GM18508 (cell line): ENCODE results near the gene DDN.

Experiments
- ATAC-seq: cut with Tn5 transposase; IDR thresholded peaks from one replicate; pipeline ENCODE4 v1.9.1; 2021; ENCODE audit warnings: moderate number of reproducible peaks; ENCODE audit not compliant: insufficient read depth, unreplicated experiment

DDN gene

DNA sequence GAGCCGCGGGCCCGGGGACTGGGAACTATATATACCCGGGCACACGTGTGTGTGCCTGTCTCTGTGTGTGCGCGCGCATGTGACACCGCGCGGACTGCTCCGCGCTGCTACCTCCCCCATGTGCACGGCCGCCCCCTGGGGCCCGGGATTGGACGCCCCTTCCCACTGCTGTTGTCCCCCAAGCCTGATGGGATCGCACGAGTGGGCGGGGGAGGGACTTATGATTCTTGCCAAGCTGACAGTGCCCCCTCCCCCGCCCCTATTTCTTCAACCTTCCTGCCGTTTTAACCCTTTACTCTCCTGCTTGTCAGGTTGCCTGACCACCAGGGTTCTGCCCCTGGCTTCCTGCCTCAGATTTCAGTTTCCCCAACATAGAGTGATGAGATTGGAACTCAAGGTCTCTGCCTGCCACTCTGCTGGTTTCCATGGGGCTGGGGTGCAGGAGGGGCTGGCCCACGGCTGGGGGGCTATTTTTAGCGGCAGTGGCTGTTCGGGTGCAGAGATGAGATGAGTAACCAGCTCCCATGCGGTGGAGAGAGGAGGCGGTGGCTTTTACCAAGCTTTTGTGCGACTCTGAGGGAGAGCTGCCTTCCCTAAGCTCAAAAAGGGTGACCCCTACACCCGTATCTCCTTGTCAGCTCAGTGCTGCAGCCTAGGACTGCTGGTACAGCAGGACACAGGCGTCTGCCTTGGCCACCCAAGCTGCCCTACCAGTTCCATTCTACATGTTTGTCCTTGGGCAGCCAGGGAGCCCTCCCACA is at the start of gene DDN:
Gene DDN (minus strand): TSS at position 5 of the 761 bp plus-strand sequence. CDS start 88 bp downstream, outside the sequence.
- ATAC-seq = no peak

- ATAC-seq = no peak
Measured at GRCh38 chr12:49048953-49049352, 49.8 kb upstream of the DDN start.

DNA sequence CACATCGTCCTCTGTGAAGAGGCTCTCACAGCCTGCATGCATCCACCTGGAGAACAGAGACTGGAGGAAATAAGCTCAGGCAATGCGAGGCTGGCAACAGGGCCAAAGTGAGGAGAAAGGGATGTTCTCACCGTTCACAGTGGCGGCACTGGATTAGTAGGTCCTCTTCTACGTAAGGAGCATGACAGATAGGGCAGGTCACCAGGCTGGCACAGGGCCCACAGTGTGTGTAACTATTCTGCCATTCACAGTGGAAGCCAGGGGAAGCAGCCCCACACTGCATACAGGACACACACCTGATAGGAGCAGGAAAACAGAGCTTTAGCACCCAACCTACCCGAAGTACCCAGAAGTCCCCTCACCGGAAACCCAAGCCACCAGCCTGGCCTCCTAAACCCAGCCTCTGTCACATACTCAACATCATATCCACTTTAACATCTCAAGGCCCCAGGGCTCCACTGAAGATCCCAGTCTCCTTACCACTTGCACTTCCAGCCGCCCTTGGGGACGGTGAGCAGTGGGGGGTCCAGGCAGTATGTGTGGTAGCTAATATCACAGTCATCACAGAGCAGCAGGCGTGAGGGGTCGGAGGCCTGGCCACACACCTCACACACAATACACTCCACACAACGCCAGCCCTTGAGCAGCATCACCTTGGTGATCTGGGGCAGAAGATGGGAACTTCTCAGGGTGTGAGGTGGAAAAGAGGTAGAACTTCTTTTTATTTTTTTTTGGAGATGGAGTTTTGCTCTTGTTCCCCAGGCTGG is 47.1 kb upstream of the DDN start:
- ATAC-seq = no peak

GRCh38 chr12:49044660-49045059 is 45.5 kb upstream of the DDN start:
- no peak for ATAC-seq

- ATAC-seq = no peak
Measured at GRCh38 chr12:49043856-49044258, 44.7 kb upstream of the DDN start.

- ATAC-seq = no peak
Measured at GRCh38 chr12:49043241-49043640, 44.1 kb upstream of the DDN start.

DNA sequence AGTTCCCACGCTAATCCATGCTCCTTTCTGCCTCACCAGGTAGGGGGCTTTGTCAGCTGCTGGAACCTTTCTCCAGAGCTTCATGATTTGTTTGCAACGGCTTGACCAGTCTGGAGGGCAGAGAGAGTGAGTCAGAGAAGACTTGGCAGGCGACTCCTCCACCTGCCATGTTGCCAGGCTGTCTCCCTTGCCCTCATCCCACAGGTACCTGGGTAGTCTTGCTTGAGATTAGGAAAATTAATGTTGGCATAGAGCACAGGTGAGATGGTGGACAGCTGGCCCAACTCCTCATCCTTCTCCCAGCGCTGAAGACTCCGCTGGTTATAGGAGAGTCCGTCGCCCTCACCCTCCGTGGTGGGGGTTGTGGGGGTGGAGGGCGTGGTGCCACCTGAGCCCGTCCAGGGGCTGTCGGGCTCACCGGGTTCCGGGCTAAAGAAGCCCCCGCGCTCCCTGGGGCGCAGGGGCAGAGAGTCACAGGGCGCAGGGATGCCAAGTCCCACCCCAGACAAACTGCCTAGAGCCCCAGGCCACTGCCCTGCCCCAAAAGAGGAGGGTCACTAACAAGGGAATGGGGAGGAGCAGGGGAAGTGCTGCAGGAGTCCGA is 42.8 kb upstream of the DDN start:
- ATAC-seq = no peak

DNA sequence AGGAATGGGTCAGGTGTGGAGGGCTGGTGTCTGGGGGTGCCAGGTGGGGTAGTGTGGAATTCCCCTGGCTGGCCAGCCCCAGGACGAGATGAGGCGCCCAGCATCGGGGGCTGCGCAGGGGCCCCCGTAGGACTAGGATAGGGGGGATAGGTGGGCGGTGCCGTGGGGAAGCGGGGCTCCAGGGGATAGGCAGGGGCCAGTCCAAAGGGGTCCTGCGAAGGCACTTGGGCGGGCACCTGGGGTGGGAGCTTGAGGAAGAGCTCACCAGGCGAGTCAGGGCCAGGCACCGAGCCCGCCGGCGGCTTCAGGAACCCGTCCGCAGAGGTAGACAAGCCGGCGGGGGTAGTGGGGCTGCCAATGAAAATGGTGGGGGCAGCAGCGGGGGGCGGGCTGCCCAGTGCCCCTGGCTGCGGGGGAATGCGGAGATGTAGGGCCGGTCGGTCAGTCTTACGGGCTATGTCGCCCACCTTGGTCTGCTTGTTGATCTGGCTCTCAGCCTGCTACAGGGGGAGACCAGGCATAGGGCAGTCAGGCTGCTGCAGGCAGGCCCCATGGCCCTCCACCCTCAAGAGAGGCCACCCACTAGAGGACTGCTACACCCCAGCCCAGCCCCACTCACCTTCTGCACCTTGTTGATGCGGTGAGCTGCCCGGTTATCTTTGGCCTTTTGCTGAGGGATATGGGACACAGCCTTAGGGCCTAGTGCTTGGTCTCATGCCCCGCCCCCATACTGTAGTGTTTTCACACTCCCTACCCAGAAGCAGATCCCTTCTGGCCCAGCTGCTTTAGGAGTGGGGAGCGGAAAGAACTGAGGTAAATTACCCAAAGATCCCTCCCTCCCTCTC is 42.1 kb upstream of the DDN start:
- ATAC-seq = no peak

DNA sequence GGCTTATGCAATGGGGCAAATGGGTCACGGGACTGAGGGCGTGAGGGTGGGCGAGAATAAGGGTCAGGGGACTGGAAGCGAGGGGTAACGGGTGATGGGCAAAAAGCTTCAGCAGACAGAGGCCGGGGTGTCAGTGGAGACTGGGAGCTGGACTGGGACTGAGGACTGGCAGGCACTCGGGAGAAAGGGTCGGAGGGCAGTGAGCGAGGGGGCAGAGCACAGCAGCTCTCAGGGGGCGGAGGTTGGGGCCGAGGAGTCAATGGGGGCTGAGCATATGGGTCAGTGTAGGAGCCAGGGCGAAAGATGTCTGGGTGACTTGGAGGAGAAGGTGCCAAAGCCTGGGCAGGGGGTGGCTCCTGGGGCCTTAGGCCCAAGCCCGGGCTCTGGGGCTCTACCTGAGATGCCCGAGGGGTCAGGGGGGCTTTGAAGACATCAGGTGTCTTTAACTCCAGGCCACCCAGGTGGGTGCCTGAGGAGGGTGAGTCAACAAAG is 41.2 kb upstream of the DDN start:
- ATAC-seq = no peak

GRCh38 chr12:49039421-49040363 is 40.5 kb upstream of the DDN start:
- ATAC-seq = no peak

DNA sequence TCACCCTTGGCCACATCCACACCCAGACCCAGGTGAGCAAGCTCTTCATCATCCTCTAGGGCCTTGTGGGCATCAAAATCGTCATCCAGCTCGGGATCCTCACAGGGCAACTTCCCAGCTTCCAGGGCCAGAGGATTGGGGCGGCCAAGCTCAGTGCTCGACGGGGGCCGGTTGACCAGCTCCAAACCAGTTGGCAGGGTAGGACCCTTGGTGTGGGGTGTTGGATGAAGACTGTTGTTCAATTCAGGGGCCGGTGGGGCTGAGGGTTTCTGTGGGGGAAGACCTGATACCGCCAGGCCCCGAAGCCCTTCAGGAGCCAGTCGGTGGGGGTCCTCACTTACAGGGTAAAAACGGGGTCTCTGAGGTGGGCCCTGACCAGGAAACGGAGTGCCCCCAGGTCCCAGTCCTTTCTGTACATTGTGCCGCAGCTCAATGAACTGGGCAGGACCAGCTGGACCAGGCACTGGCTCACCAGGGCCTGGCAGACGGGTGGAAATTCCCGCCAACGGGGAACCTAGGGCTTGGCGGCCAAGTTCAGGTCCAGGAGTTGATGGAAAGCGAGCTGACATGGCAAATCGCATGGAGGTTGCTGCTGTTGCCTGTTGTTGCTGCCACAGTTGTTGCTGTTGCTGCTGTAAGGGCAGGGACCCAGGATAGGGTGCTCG is 39.2 kb upstream of the DDN start:
- ATAC-seq = no peak

DNA sequence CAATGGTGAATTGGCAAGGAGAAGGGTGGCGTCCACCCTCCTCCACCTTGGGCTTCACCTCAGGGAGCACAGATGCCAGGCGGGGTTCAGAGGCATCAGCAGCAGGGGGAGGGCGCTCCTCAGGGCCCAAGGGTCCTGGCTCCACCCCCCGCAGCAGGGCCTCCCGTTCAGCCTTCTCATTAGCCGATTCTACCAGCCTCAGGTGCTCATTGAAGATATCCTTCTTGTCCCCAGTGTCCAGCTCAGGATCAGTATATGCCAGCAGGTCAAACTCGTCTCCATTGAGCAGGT is 38.7 kb upstream of the DDN start:
- no peak for ATAC-seq

DNA sequence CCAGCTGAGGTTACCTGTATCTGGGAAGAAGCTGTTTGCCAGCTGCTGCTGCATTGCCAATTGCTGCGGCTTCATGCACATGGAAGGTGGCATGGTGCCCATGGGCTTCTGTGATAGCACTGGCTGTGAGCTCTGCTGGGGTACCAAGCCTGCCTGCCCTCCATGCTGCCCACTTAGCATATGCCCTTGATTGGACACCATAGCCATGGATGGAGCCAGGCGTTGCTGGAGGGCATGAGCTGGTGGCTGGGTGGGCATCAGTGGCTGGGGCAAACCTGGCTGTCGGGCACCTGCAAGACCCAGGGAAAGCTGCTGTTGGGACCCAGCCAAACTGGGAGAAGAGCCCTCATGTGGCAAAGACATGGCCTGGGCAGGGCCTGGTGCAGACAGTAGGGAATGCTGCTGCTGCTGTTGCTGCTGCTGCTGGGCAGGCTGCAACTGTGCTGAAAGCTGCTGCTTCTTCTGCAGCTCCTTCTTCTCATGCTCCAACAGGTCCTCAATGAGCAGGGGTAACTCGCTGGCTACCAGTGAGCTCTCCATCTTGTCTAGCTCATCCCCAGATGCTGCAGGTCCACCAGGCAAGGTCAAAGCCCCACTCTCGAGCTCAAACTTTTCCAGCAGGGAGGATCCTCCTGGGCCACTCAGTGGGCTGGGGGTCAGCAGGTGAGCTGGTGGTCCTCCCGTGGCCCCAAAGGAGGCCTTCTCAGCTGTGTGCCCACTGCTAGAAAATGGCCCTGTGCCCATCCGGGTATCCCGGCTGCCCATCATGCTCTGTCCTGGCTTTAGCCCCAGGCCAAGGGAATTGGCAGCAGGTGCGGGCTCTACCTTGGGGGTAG is 38.2 kb upstream of the DDN start:
- no peak for ATAC-seq

- ATAC-seq = no peak
Measured at GRCh38 chr12:49036029-49036428, 36.9 kb upstream of the DDN start.

GRCh38 chr12:49034286-49034622 is 35.1 kb upstream of the DDN start:
- no peak for ATAC-seq

GRCh38 chr12:49033611-49034285 is 34.6 kb upstream of the DDN start:
- ATAC-seq = no peak

- ATAC-seq = no peak
Measured at GRCh38 chr12:49032679-49033447, 33.7 kb upstream of the DDN start.
